Subcutaneous adipose tissue (tissue), 4 donors: ENCODE measurements around the gene KCNIP2. TPM values are rescaled to one million over a fixed set of nuclear protein-coding genes. Genes with fewer than 3 reads are reported as not detected.

ENCODE experiments used
- CTCF ChIP-seq: fragments of 450-650 bp; IDR thresholded peaks from one replicate; pipeline ENCODE4 v1.5.1; 2016; ENCODE audit warnings: low read depth, mild to moderate bottlenecking, control low read depth, antibody characterized with exemption, moderate library complexity
- total RNA-seq, 4 donors: library from RNA; depleted of rRNA; stranded (reverse); fragments of >200 nt; gene quantifications; one replicate each; pipeline ENCODE4 v1.1.0, GENCODE V29; 2016

The KCNIP2 gene
- total RNA-seq, 4 donors from 2014 or later: 40.6 to 472 (median 78.2) TPM

DNA sequence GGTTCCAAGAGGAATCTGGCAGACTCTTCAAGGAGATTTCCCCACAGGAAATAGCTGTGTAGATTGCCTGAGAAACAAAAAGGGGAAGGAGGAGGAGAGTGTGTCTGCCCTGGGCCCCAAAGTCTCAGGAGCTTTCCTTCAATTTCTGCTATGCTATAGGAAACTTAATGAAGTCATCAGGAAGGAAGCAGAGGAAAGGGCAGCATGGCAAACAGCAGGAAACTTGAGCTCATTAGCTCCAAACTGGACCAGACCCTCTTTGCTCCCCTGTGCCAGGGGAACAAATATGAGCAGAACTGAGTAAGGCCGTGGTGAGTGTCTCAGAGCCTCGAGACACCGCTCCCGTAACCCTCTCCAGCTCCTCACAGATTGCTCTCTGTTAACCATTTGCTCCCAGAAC is 4.8 kb upstream of the KCNIP2 start:
- TF ChIP-seq CTCF: no peak

- no peak for TF ChIP-seq CTCF
Measured at GRCh38 chr10:101845893-101846292, 2.3 kb upstream of the KCNIP2 start.

GRCh38 chr10:101841826-101842225 is 1.8 kb downstream of the KCNIP2 start:
- no peak for TF ChIP-seq CTCF

DNA sequence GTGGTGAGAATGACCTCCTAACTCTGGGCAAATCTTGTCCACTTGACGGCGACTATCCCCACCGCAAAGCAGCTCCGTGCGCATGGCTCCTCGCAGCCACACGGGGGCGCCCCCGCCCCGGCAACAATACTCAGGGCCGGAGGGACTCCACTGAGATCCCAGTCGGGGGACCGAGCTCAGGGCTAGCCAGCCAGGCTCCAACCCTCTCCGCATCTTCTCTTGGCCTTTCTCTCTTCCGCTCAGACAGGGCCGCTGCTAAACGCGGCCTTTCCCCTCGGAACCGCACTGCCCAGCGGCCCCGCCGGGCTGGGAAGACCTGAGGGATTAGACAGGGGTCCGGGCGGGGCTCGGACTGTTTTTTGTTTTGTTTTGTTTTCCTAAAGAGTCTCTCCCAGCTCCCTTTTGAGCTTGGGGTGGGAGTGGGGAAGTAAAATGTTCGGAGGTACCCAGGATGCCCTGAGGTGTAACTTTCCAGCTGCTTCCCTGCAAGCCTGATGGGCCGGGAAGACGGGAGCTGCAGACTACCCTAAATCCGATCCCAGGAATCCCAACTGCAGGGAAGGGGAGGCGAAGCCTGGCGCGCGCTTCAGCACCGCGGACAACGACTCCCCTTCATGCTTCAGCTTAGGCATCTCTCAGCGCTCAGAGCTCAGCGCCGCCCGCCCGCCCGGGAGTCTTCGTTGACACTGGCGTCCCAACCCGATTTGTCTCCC is 2.7 kb downstream of the KCNIP2 start:
- no peak for TF ChIP-seq CTCF

DNA sequence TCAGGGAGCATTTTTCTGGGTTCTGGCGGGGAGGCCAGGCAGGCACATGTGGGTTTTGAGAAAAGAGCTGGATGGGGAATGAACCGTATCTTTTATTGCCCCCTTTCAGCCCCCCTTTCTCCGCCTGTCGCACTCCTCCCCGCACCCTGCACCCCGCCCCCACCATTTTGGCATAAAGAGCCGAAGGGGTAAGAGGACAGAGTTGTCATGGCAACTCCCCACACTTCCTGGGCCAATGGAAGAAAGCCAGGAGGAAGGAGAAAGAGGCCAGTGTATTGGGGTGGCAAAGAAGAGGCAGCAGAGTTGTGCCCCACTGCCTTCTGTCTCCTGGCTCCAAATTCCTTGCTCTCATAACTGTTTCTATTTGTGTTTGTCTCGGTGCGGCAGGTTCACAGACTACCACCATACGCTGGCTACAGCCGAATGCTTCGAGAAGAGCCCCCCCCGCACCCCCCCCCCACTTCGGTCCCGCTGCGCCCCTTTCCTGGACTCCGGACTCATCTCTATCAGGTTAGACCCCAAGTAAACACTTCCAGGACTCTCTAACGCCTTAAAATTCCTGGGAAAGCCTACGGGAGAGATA is 3.4 kb downstream of the KCNIP2 start:
- no peak for TF ChIP-seq CTCF

GRCh38 chr10:101839416-101840063 is 4.1 kb downstream of the KCNIP2 start:
- no peak for TF ChIP-seq CTCF

DNA sequence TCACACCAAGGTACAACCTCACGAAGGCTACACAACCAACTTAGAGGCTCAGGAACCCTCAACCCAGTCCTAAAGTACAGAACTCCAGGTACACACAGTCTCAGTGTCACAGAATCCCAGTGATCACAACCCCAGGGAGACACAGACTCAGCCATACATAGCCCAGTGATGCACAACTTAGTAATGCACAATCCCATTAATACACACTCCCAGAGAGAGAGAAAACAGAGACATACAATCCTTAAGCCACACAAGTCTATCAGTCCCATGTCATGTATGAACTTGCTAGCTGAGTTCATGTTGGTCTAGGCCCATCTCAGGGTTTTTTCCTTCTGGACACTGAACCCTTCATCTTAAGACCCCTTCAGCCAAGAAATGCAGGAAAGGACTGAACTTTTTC is 4.6 kb downstream of the KCNIP2 start:
- TF ChIP-seq CTCF: no peak
